Rectal smooth muscle tissue (tissue), 1 donor: ENCODE data around the gene RELL2.

ENCODE experiments used
- H3K27ac ChIP-seq: one replicate; pipeline ENCODE4 v1.7.0; 2013; ENCODE audit warnings: low read depth, low read length, inconsistent platforms
- H3K27me3 ChIP-seq: one replicate; pipeline ENCODE4 v1.7.0; 2013; ENCODE audit warnings: low read length; ENCODE audit not compliant: control insufficient read depth, insufficient read depth
- H3K36me3 ChIP-seq: one replicate; pipeline ENCODE4 v1.7.0; 2013; ENCODE audit warnings: low read length; ENCODE audit not compliant: control insufficient read depth, insufficient read depth
- H3K4me1 ChIP-seq: one replicate; pipeline ENCODE4 v1.7.0; 2013; ENCODE audit warnings: low read length; ENCODE audit not compliant: control insufficient read depth, insufficient read depth
- H3K4me3 ChIP-seq: one replicate; pipeline ENCODE4 v1.7.0; 2013; ENCODE audit warnings: low read length
- H3K9ac ChIP-seq: one replicate; pipeline ENCODE4 v1.7.0; 2013; ENCODE audit warnings: low read length

Gene RELL2

GRCh38 chr5:141657937-141658545 is 21.2 kb downstream of the RELL2 start:
- no peak overlapping the region for H3K27ac ChIP-seq
- H3K36me3 ChIP-seq, result peaks cover 4% of the 10 kb centered on the region
- H3K4me1 ChIP-seq, result no peaks in the 10 kb centered on the region
- H3K4me3 ChIP-seq, result no peak overlapping the region
- H3K9ac ChIP-seq, result no peak overlapping the region
- no peaks in the 10 kb centered on the region for H3K27me3 ChIP-seq

- Histone ChIP-seq H3K9ac (no peak overlapping the region), H3K36me3 (no peaks in the 10 kb centered on the region), H3K27ac (no peak overlapping the region), H3K27me3 (no peaks in the 10 kb centered on the region), H3K4me1 (no peaks in the 10 kb centered on the region), H3K4me3 (no peak overlapping the region)
Observed at GRCh38 chr5:141662028-141662427, 25.2 kb downstream of the RELL2 start.

DNA sequence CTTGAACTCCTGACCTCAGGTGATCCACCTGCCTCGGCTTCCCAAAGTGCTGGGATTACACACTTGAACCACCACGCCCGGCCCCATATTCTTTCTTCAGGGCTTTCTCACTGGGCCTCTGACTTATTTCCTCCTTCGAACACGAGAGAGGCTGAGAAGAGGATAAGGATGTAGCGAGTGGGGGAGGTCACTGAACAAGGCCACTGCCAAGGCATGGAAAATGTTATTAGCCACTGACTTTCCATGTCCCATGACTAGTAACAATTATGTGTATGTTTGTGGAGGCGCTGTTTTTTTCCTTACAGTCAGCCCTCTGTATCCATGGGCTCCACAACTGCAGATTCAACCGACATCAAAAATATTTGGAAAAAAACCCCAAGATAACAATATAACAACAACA is 26.7 kb downstream of the RELL2 start:
- no peaks in the 10 kb centered on the region for H3K36me3 ChIP-seq
- no peak overlapping the region for H3K4me3 ChIP-seq

GRCh38 chr5:141664733-141665461 is 28.1 kb downstream of the RELL2 start:
- no peak overlapping the region for H3K4me3 ChIP-seq
- no peak overlapping the region for H3K9ac ChIP-seq
- H3K4me1 ChIP-seq, result no peaks in the 10 kb centered on the region
- no peaks in the 10 kb centered on the region for H3K36me3 ChIP-seq
- no peaks in the 10 kb centered on the region for H3K27me3 ChIP-seq
- H3K27ac ChIP-seq, result no peak overlapping the region

More for the DNA sequence above, 26.7 kb downstream of the RELL2 start:
- Histone ChIP-seq H3K27ac (no peak overlapping the region), H3K9ac (no peak overlapping the region), H3K27me3 (no peaks in the 10 kb centered on the region), H3K4me1 (no peaks in the 10 kb centered on the region)

DNA sequence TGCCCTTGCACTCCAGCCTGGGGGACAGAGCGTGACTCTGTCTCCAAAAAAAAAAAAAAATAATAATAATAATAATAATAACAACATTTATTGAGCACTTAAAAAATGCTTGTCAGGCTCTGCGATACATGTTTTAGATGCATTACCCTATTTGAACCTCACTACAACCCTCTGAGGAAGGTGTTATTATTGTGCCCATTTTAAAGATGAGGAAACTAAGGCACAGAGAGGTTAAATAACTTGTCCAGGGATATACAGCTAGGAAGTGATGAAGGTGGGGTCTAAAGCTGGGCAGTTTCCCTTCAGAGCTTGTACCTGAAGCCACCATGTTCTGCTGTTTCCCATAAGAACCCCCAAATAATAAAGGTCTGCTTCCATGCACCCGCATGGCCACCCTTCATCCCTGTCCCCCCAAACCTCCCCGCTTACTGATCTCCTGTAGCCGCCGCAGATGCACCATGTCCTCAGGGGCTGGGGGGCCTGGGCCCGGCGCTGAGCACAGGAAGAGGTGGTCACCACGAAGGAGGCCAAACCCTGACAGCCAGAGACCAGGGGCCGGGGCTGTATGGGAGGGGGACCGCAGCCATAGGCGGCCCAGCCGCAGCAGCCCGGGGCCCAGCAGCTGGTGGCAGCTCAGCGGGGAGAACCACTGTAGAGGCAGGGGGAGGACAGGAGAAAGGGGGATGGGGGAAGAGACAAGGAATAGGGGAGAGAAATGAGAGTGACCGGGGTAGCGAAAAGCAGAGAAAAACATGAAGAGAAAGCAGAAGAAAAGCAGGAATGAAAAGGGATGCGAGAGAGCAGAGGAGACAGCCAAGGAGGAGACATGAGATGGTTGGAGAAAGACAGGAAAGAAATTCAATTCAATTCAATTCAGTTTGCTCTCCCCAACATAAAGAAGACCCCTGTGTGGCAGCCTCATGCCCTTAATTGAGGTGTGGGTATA is 29.5 kb downstream of the RELL2 start:
- no peak overlapping the region for H3K4me3 ChIP-seq
- H3K4me1 ChIP-seq, result no peaks in the 10 kb centered on the region
- no peak overlapping the region for H3K27ac ChIP-seq
- no peaks in the 10 kb centered on the region for H3K36me3 ChIP-seq
- H3K27me3 ChIP-seq, result no peaks in the 10 kb centered on the region
- H3K9ac ChIP-seq, result no peak overlapping the region

GRCh38 chr5:141668601-141669265 is 31.9 kb downstream of the RELL2 start:
- no peak overlapping the region for H3K4me3 ChIP-seq
- H3K4me1 ChIP-seq, result no peaks in the 10 kb centered on the region
- H3K36me3 ChIP-seq, result no peaks in the 10 kb centered on the region
- H3K27me3 ChIP-seq, result no peaks in the 10 kb centered on the region
- no peak overlapping the region for H3K9ac ChIP-seq
- no peak overlapping the region for H3K27ac ChIP-seq

GRCh38 chr5:141669520-141669919 is 32.7 kb downstream of the RELL2 start:
- no peaks in the 10 kb centered on the region for H3K27me3 ChIP-seq
- no peak overlapping the region for H3K9ac ChIP-seq
- H3K27ac ChIP-seq, result no peak overlapping the region
- no peaks in the 10 kb centered on the region for H3K36me3 ChIP-seq
- H3K4me3 ChIP-seq, result no peak overlapping the region
- H3K4me1 ChIP-seq, result no peaks in the 10 kb centered on the region

GRCh38 chr5:141672071-141672840 is 35.5 kb downstream of the RELL2 start:
- no peaks in the 10 kb centered on the region for H3K36me3 ChIP-seq
- H3K9ac ChIP-seq, result no peak overlapping the region
- H3K27ac ChIP-seq, result no peak overlapping the region
- H3K4me1 ChIP-seq, result no peaks in the 10 kb centered on the region
- H3K27me3 ChIP-seq, result no peaks in the 10 kb centered on the region
- no peak overlapping the region for H3K4me3 ChIP-seq

- Histone ChIP-seq H3K27me3 (no peaks in the 10 kb centered on the region), H3K9ac (no peak overlapping the region), H3K36me3 (no peaks in the 10 kb centered on the region), H3K4me3 (no peak overlapping the region), H3K4me1 (no peaks in the 10 kb centered on the region), H3K27ac (no peak overlapping the region)
Observed at GRCh38 chr5:141672841-141673813, 36.3 kb downstream of the RELL2 start.

- Histone ChIP-seq H3K9ac (no peak overlapping the region), H3K4me3 (no peak overlapping the region), H3K36me3 (no peaks in the 10 kb centered on the region), H3K27ac (no peak overlapping the region), H3K4me1 (no peaks in the 10 kb centered on the region), H3K27me3 (no peaks in the 10 kb centered on the region)
Observed at GRCh38 chr5:141674747-141675146, 38.0 kb downstream of the RELL2 start.

DNA sequence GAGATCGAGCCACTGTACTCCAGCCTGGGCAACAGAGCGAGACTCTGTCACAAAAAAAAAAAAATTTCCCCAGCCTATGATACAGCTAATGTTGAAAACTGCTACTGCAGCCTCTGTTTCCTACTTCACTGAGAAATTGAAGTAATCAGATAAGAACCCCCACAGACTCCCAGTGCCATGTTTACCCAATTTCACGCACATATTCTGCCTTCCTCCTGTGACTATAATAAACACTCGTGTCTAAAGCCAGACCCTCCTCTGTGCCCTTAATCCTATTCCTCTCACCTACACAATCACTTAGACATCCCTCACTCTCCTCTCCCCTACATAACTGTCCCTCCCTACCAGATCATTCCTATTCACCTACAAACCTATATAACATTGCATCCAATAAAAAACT is 38.9 kb downstream of the RELL2 start:
- Histone ChIP-seq H3K27me3 (no peaks in the 10 kb centered on the region), H3K36me3 (no peaks in the 10 kb centered on the region), H3K27ac (no peak overlapping the region), H3K9ac (no peak overlapping the region), H3K4me3 (no peak overlapping the region), H3K4me1 (no peaks in the 10 kb centered on the region)
